K562 (cell line): ENCODE measurements around the gene TULP3.

Source experiments
- ATF1 ChIP-seq, 2 experiments: fragments of 450-650 bp in 1 of 2; IDR thresholded peaks; 2 replicates each; pipeline ENCODE4 v1.6.1; 2016; ENCODE audit warnings: missing compliant biosample characterization in 1 of 2, missing genetic modification characterization in 1 of 2
- BHLHE40 ChIP-seq: IDR thresholded peaks from 2 replicates; pipeline ENCODE4 v1.6.1; 2011; ENCODE audit warnings: low read length, improper control_type of control experiment
- CREB1 ChIP-seq, 2 experiments: sonication (generic) in 1 of 2; formaldehyde crosslinking in 1 of 2; IDR thresholded peaks; 2 replicates each; pipeline versions ENCODE4 v1.6.1 to v1.8.0; 2012 to 2022; ENCODE audit warnings: inconsistent platforms in 1 of 2, mild to moderate bottlenecking in 1 of 2, missing genetic modification reagents in 1 of 2, moderate library complexity in 1 of 2
- KLF13 ChIP-seq: fragments of 450-650 bp; IDR thresholded peaks from 2 replicates; pipeline ENCODE4 v1.6.1; 2016; ENCODE audit warnings: missing genetic modification characterization, low read depth, mild to moderate bottlenecking, missing compliant biosample characterization, moderate library complexity, borderline replicate concordance
- PHF8 ChIP-seq: fragments of 200-600 bp; sonication (generic); IDR thresholded peaks from 2 replicates; pipeline ENCODE4 v1.6.1; 2012; ENCODE audit warnings: mixed run types, mild to moderate bottlenecking, inconsistent platforms, low read length, moderate library complexity, borderline replicate concordance
- SETDB1 ChIP-seq: IDR thresholded peaks from one replicate; pipeline ENCODE4 v1.6.1; 2012; ENCODE audit warnings: low read length, control low read depth, inconsistent platforms
- SRSF1 ChIP-seq: fragments of 200-400 bp; formaldehyde crosslinking; IDR thresholded peaks from 2 replicates; pipeline ENCODE4 v1.6.1; 2017; ENCODE audit warnings: mild to moderate bottlenecking, low read depth, low read length, moderate library complexity
- TAF1 ChIP-seq: IDR thresholded peaks from 2 replicates; pipeline ENCODE4 v1.6.1; 2011; ENCODE audit warnings: mild to moderate bottlenecking, low read length, moderate library complexity; ENCODE audit not compliant: insufficient read depth, control insufficient read depth, severe bottlenecking; ENCODE audit errors: extremely low read depth
- TAF7 ChIP-seq: fragments of 450-650 bp; IDR thresholded peaks from 2 replicates; pipeline ENCODE4 v1.6.1; 2016; ENCODE audit warnings: missing genetic modification characterization, missing compliant biosample characterization
- ZFP36 ChIP-seq: fragments of 150-350 bp; IDR thresholded peaks from 2 replicates; pipeline ENCODE4 v1.6.1; 2018; ENCODE audit warnings: low read length, low read depth; ENCODE audit not compliant: partially characterized antibody
- TF ChIP-seq, protein P1 (sequence below), 3 experiments: IDR thresholded peaks in 2 of 3; conservative IDR thresholded peaks in 1 of 3; 2 replicates each; pipeline ENCODE4 v1.5.1; 2011 to 2012; ENCODE audit warnings: low read length in 3 of 3, mild to moderate bottlenecking in 3 of 3, control low read depth in 2 of 3, improper control_type of control experiment in 1 of 3, inconsistent platforms in 1 of 3, low read depth in 1 of 3, mixed read lengths in 1 of 3, moderate library complexity in 1 of 3; ENCODE audit not compliant: insufficient read depth in 2 of 3
- TF ChIP-seq, protein P2 (sequence below): fragments of 250-450 bp; sonication (Bioruptor Pico); IDR thresholded peaks from 2 replicates; pipeline ENCODE4 v1.8.0; 2021; ENCODE audit warnings: moderate library complexity, mild to moderate bottlenecking, inconsistent platforms

DNA sequence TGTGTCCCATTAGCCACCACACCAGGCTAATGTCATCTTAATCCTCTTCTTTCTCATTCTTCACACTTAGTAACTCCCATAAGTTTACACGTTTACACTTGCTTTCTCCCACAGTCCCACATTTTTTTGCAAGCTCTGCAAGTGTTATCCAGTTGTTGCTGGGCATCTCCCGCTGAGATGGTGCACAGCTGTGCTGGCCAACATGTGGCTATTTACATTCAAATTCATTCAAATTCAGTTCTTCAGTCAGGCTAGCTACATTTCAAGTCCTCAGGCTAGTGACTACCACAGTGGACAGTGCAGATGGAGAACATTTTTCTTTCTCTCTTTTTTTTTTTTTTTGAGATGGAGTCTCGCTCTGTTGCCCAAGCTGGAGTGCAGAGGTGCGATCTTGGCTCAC lies 58.7 kb downstream of the TULP3 start:
- TF ChIP-seq, protein P1, sequence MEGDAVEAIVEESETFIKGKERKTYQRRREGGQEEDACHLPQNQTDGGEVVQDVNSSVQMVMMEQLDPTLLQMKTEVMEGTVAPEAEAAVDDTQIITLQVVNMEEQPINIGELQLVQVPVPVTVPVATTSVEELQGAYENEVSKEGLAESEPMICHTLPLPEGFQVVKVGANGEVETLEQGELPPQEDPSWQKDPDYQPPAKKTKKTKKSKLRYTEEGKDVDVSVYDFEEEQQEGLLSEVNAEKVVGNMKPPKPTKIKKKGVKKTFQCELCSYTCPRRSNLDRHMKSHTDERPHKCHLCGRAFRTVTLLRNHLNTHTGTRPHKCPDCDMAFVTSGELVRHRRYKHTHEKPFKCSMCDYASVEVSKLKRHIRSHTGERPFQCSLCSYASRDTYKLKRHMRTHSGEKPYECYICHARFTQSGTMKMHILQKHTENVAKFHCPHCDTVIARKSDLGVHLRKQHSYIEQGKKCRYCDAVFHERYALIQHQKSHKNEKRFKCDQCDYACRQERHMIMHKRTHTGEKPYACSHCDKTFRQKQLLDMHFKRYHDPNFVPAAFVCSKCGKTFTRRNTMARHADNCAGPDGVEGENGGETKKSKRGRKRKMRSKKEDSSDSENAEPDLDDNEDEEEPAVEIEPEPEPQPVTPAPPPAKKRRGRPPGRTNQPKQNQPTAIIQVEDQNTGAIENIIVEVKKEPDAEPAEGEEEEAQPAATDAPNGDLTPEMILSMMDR (IDR thresholded peaks at IDR 0.05 in 2 of 3, conservative IDR thresholded peaks at IDR 0.05 in 1 of 3; ENCODE audit: insufficient read depth in 2 of 3, low read depth in 1 of 3, low read length in 3 of 3): no peak
- TF ChIP-seq ATF1 (CRISPR knock-in tag; IDR thresholded peaks at IDR 0.05) (no peak), ATF1 (tag; IDR thresholded peaks at IDR 0.05) (no peak), TAF7 (no peak), SRSF1 (no peak), PHF8 (no peak), BHLHE40 (no peak), SETDB1 (no peak), TAF1 (no peak), ZFP36 (no peak), CREB1 (IDR thresholded peaks at IDR 0.05) (no peak), CREB1 (CRISPR knock-in tag; IDR thresholded peaks at IDR 0.05) (no peak), KLF13 (tag) (no peak)
- TF ChIP-seq, protein P2, sequence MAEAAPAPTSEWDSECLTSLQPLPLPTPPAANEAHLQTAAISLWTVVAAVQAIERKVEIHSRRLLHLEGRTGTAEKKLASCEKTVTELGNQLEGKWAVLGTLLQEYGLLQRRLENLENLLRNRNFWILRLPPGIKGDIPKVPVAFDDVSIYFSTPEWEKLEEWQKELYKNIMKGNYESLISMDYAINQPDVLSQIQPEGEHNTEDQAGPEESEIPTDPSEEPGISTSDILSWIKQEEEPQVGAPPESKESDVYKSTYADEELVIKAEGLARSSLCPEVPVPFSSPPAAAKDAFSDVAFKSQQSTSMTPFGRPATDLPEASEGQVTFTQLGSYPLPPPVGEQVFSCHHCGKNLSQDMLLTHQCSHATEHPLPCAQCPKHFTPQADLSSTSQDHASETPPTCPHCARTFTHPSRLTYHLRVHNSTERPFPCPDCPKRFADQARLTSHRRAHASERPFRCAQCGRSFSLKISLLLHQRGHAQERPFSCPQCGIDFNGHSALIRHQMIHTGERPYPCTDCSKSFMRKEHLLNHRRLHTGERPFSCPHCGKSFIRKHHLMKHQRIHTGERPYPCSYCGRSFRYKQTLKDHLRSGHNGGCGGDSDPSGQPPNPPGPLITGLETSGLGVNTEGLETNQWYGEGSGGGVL (CRISPR knock-in tag): no peak
